GM12874 (cell line): ENCODE measurements around the gene NISCH.

Source experiments
- TF ChIP-seq, protein P1 (sequence below): IDR thresholded peaks from 2 replicates; pipeline ENCODE4 v1.5.1; 2011; ENCODE audit warnings: low read depth, mild to moderate bottlenecking, control low read depth, low read length, moderate library complexity; ENCODE audit not compliant: insufficient read depth

Gene NISCH

DNA sequence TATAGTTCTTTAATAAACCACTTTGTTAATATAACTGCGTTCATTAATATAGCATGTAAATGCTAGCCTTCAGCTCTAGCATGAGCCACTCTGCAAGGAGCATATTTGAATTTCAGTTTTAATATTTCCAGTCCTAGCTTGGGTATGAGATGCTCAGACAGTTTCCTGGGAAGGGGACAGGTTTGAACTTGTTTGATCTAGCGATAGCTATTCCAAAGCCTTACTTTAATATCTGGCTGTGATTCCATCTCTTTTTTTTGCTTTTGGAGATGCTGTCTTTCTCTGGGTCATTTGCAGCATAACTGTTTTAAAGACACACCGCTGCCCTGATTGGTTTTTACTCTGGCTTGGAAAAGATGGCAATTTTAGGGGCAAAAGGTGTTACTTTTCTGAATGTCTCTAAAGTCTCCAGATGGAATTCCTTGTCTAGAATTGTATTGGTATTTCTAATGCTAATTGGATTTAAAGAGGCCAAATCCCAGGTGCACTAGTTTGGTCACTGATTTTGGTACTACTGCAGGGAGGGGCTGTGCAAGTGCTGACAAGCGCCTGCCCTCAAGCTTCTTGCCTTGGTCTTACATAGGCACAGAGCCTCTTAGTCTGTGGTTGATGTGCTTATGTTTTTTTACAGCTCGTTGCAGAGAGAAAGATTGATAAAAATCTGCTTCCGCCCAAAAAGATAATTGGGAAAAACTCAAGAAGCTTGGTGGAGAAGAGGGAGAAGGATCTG is 2.8 kb downstream of the NISCH start:
- TF ChIP-seq, protein P1, sequence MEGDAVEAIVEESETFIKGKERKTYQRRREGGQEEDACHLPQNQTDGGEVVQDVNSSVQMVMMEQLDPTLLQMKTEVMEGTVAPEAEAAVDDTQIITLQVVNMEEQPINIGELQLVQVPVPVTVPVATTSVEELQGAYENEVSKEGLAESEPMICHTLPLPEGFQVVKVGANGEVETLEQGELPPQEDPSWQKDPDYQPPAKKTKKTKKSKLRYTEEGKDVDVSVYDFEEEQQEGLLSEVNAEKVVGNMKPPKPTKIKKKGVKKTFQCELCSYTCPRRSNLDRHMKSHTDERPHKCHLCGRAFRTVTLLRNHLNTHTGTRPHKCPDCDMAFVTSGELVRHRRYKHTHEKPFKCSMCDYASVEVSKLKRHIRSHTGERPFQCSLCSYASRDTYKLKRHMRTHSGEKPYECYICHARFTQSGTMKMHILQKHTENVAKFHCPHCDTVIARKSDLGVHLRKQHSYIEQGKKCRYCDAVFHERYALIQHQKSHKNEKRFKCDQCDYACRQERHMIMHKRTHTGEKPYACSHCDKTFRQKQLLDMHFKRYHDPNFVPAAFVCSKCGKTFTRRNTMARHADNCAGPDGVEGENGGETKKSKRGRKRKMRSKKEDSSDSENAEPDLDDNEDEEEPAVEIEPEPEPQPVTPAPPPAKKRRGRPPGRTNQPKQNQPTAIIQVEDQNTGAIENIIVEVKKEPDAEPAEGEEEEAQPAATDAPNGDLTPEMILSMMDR, result no peak

DNA sequence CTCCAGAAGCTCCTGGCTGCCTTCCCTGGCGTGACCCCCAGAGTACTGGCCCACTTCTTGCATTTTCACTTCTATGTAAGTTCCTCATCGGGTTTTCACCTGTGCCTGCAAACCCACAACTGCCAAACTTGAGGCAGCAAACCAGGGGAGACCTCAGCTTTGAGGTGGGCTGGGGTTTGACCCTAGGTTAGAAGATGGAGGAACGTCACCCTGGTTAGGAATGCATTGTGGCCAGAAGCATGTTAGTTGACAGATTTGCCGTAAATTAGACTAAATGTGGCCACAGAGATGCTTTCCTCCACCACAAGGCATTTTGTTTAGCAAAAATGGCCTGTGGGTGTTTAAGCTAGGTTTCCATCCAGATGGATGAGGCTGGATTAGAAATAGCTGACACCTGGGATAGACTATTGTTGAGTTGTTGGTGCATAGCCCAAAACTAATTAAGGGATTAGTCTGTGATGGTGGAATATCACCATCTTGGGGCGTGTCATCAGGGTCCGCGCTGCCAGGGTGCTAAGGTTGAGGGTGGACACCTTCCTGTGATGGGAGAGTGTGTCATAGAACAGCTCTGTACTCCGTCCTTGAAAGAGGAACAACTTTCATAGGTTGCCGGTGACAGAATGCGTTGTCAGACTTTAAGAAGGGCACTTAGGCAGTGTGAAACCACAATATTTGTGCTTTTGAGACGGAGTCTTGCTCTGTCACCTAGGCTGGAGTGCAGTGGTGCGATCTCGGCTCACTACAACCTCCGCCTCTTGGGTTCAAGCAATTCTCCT is 3.6 kb downstream of the NISCH start:
- TF ChIP-seq, protein P1, result no peak

DNA sequence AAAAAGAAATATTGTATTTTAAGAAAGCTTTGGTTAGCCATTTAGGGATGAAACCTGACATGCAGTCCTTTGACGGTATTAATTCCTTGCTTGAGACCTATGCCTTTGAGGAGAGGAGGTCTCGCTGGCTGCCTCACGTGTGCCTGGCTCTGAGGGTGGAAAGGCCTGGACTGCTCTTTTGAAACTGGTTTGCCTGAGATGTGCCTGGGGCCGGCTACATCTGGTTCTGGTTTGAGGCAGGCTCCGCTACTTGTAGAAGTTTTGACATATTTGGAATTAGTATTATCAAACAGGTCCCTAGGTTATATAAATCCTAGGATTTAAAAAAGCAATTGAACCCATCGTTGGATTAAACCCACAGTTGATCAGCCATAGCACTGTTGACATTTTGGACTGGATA is 6.5 kb downstream of the NISCH start:
- TF ChIP-seq, protein P1, result no peak

DNA sequence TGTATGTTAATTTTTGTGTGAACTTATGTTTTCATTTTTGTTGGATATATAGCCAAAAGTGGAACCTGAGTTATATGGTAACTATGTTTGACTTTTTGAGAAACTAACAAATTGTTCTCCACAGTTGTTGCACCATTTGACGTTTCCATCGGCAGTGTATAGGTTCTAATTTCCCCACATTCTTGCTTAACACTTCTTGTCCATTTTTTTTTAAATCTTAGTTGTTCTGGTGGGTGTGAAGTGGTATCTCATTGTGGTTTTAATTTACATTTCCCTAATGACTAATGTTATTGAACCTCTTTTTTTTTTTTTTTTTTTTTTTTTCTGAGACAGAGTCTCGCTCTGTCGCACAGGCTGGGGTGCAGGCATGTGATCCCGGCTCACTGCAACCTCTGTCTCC is 8.0 kb downstream of the NISCH start:
- TF ChIP-seq, protein P1, result no peak

DNA sequence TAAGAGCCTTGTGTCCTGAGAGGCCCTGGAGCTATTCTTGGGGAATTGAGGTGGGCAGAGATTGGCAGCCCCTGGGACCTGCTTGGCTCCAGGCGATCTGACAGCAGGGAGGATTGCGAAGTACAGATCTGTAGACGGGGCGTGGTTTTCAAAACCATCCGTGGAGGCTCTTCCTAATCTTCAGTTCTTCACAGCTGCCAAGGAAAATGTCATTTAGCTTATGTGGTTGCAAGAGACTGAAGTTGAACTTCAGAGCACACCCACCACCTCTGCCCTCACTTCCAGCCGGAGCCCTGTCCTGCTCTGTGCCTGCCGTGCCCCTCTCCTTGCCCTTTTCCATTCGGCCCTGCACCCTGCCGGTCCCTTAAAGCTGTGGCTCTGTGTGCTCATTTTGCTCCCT is 12.9 kb downstream of the NISCH start:
- TF ChIP-seq, protein P1, result no peak

DNA sequence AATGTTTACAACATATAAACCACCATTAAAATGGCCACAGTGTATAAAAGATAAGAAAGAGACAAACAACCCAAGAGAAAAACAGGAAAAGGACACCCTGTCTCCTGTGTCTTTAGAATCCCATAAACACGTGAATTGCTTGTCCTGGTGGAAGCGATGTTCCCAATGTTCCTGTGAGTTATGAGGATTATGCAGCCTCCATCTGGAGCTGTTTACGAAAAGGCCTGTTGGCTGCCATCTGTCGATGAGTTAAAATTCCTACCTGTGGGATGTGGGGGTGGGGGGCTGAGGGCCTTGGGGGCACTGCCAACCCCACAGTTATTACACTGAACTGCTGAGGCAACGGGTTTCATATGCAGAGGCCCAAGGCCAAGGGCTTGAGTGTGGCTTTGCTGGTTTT is 13.6 kb downstream of the NISCH start:
- TF ChIP-seq, protein P1, result no peak

DNA sequence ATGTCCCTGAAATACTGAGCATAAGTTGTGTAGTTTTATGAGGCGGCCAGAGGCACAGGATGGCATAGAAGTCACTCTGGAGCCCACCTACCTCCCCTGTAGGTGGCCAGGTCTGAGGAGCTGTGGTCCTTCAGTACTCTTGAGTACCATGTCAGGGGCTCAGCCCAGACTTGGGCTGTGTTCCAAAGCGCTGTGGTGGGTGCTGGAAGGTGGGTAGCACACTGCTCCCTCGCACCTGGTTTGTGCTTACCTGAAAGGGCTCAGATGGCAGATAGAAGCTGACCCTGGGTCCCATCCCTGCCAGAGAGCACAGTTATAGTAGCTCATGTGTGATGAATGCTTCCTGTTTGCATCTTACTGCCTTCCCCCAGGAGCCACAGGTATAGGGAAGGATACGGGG is 15.5 kb downstream of the NISCH start:
- TF ChIP-seq, protein P1, result no peak
